HG03103 (cell line): ENCODE results near the gene HOXB5.

Experiments used
- ATAC-seq: cut with Tn5 transposase; IDR thresholded peaks from one replicate; pipeline ENCODE4 v1.9.1; 2021; ENCODE audit warnings: low read depth; ENCODE audit not compliant: unreplicated experiment

The HOXB5 gene

DNA sequence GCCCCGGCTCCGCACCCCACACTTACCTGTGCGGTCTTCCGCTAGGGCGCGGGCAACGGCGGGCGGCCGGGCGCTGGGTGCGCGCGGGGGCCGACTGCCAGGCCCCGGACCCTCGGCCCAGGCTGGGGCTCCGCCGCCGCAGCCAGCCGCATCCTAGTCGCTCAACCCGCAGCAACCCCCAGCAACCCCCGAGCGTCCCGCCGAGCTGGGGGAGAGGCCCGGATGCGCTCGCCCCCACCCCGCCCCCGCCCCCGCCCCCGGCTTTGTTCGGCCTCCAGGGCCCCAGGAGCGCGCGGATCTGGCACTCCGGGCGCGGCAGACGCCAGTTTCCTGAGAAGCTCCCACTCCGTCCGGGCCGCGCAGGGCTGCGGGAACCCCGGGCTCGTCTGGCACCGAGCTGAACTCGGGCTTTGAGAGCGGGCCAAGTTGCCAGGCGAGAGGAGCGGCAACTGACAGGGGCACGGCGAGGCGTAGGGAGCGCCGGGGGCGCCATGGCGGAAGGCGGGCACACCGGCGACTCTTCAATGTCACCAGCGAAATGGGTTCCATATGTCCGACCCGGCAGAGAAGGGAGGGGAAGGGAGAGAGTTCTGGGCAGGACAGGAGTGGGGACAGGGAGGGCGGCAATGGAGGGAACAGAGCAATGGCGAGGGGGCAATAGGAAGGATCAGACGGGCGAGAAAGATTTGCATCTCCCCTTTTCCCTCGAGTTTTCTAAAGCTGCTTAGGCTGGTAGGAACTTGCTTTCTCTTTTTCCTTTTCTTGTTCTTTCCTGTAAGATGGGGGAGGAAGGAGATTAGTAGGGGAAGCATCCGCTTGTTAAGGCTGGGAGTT lies 29.2 kb downstream of the HOXB5 start:
- ATAC-seq, result no peak

DNA sequence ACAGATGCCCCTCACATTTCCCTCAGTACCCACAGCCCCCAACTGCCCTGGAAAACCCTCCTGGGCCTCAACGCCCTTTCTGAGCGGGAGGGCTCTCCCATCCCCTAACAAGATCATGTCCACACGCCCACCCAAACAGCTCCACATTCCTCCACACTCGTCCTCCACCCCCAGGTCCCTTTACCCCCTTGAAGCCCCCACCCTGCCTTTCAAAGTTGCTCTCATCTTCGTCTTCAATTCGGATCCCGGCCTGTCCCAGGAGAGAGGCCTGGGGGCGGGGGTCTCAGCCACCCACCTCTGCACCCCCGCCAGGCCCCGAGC lies 29.8 kb downstream of the HOXB5 start:
- ATAC-seq, result no peak

DNA sequence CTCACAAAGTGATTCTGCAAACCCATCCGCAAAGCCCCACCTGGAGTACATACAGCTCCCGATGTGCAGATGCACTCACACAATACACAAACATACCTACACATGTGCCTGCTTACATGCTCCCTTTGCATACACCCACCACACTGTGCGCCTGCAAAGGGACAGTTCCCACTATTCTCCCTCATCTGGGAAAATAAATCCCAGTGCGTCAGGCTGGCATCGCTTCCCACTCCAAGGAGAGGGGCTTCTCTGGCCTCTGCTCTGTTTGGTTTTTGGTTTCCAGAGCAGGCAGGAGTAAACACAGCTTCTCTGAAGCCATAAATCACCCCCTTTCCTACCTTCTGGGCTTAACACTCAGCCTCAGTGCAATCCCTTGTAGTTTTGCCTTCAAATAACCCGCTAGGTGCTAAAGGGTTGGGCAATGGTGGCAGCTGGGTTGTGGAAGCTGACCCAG lies 30.2 kb downstream of the HOXB5 start:
- ATAC-seq, result no peak

DNA sequence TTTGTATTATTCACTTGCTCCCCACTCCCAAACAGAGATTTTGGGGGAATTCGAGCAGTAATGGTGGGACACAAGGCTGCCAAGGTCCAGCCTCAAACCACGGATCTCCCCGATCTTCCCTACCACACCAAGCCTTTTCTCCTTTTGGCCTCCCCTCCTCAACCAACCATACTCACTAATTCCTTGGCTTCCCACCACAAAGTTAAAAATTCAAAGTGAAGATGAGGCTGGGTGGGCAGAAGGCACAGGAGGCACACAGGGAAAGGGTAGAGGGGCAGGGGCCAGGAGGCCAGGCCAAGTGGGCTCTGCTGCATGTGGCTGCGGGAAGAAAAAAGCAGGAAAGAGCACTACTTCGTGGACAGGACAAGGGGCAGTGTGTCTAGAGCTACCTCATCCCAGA lies 30.6 kb downstream of the HOXB5 start:
- ATAC-seq, result no peak

DNA sequence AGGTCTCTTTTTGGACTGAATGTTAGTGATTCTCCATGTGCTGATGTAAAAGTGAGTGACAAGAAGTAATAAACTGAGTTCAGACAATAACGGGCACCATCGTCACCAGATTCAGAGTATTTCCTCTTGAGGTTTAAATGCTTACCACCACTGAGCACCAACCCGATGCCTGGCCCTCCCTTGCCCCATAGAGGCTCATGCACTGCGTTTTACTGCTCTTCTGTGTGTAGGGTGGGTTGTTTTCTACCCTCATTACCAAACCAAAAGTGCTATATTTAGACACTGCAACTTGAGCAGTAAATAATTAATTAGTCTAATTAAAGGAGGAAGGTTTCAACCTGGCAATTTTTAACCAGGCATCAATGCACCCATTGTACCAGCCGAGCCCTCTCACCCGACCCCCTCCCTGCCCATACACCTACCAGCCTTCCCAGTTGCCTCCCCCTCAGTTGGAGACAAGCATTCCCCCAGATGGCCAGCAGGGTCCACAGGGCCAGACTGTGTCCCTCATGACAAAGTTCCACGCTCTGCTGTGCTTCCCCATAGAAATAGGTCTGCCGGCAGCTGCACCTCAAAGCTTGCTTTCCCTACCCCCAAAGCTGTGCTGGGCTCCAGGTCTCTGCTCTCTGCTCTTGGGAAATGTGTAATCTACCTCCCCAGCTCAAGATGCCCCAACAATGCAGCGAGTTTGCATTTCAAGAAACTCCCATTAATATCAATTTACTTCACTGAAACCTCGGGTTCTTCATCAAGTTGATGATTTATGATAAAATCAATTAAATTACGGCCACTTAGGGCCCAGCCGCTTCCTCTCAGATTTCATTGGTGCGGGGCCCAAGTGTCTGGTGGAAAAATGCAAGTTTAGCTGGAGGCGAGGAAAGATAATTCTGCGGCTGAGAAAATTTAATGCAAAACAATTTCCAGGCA lies 31.4 kb downstream of the HOXB5 start:
- no peak for ATAC-seq

DNA sequence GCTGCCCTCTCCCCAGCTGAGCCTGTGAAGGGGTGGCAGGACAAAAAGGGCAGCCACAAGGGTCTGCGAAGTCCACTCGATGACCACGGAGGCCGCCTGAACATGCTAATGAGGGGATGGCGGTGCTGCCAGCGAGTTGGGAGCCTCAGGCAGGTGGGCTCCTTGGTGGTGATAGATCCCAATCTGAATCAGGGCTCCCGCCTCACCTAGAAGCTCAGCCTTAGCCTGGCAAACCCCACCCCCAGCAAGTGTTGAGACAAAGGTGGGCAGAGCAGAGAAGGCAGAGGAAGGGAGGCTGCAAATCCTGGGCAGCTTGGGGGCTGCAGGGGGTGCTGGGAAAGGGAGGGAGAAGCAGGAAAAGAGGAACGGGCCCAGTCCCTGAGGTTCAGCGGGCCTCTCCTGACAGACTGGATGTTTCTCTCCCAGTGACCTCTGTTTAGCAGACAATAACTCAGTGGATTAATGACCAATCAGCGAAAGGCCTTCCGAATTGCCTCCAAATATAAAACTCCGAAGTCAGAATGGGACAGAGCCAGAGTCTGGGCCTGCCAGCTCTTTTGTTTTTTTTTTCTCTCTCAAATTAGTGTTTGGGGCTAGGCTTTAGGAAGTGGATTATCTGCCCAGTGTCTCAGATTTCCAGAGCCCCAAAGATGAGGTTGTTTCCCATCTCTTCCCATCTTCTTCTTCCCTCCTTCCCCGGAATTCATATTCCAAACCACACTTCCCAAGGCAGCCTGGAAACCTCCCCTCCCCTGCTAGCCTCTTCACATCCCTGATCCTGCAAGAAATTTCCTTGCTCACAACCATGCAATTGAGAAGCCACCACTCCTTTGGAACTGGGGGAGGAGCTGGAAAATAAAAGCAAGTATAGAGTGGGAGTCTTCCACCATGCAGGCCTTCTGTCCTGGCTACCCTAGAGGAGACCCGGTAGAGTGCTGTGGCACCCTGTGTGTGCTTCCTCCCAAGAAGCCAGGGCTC lies 33.5 kb downstream of the HOXB5 start:
- no peak for ATAC-seq

DNA sequence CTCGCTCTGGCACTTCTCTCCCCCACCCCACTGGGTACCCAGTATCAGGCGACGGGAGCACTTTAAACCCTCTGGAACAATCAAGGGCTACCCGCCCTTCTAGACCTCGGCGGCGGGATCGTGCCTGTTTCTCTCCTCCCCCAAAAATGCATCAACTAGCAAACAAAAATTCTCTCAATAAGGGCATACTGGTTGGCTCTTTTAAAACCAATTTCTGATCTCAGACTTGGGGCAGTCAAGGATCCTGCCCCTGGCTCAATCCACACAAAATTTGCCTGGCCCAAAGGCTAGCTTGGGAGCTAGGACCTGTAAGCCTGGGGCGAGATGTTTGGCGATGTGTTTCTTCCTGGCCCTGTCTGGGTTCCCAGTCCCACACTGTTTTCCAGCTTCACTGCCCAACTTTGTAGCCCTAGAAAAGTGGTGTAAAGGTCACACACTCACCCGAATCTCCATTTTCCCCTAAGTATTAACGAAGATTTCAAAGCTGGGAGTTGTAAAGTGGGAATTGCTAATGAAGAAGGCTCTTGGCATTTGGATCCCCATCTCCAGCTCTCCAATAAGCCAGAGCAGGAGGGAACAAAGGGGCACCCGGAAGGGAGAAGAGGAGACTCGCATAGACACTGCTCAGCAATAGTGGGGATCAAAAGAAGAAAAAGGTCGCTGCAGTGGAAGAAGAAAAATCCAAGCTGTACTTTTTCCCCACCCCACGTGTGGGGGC lies 34.3 kb downstream of the HOXB5 start:
- no peak for ATAC-seq

DNA sequence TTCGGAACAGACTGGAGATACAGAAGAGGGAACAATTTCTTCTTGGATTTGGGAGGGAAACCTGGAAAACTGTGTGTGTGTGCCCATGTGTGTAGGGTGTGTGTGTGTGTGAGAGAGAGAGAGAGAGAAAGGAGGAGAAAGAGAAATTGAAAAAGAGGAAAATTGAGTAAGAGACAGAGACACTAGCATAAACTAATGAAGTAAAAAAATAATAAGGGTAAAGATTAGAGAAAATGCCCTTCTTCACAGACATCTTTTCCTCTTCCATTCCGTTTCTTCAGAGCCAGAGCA lies 34.8 kb downstream of the HOXB5 start:
- ATAC-seq, result no peak

DNA sequence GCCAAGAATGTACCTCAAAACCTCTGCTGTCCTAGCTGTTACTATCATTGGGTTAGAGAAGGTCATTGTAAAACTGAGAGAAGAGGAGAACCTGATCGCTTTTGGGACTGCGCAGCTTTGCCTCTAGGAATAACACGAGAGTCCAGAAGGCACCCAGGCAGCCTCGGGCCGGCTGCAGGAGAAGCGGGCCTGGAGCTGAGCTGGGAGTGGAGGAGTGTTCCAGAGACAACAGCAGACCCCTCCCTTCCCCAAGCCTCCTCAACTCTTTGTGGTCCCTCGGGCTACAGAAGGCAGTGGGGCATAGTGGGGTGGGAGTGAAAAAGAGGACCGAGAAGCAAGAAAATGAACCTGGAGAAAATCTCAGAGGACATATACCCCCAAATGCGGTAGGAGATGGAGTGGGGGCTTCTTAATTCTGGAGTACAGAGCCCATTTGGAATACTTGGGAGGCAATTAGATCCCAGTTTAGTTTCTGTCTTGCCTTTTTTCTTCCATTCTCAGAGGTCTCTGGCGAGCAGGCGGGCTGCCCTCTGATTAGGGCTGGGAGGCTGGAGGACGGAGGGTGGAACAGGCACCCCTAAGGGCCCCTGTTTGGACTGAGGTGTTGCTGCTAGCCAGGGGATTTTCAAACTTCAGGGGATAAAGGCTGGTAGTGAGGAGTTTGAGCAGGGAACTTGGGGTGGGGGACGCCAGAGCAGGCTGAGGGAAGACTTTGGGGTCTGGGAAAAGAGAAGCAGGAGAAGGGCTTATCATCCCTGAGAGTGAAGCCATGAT lies 35.3 kb downstream of the HOXB5 start:
- ATAC-seq, result no peak

DNA sequence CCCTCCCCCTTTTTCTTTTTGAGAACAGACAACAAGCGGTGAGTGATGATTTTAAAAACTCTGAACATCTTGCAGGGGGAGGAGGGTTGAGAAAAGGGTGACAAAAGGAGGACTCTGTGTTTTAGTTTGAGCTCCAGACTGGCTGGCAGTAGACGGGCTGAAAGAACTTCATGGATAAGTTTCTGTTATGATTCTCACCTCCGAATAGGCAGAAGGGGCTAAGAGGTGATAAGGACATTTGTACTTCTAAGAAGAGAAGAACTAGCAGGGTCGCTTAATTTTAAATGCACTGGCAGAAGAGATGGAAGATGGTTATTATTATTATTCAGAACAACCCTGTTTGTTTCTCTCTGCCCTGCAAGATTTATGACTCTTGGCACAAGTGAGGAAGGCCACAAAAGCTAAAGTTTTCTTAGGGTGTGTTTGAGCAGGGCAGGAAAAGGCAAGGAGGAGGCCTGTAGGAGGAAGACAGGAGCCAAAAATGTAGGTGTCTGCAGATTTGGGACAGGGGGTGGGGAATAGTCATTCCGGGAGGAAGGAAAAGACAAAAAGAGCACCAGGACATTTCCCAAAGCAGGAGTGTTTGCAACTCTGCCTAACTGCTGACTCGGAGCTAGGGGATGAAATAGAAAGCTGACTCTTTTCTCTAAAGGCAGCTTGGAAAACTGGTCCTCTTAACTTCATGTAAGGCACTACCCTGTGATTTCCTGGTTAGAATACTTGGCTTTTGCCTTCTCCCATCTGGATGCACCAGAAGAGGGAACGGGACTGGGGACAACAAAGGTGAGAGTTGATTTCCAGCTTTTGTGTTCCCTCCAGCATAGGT lies 36.8 kb downstream of the HOXB5 start:
- ATAC-seq, result no peak

DNA sequence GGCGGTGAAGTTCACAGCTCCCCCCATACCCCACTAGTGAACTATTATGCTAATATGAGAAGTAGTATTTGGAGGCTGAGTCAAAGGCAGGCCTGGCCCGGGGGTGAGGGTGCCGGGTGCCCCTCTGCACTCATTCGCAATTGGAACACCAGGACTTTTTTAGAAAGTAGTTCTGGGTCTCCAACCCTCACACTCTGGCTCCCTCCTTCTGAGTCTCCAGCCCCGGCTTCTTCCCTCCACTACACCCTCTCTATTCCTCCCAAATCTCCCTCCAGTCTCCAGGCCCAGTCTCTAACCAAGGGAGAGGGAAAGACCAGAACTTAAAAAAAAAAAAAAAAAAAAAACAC lies 37.4 kb downstream of the HOXB5 start:
- no peak for ATAC-seq

DNA sequence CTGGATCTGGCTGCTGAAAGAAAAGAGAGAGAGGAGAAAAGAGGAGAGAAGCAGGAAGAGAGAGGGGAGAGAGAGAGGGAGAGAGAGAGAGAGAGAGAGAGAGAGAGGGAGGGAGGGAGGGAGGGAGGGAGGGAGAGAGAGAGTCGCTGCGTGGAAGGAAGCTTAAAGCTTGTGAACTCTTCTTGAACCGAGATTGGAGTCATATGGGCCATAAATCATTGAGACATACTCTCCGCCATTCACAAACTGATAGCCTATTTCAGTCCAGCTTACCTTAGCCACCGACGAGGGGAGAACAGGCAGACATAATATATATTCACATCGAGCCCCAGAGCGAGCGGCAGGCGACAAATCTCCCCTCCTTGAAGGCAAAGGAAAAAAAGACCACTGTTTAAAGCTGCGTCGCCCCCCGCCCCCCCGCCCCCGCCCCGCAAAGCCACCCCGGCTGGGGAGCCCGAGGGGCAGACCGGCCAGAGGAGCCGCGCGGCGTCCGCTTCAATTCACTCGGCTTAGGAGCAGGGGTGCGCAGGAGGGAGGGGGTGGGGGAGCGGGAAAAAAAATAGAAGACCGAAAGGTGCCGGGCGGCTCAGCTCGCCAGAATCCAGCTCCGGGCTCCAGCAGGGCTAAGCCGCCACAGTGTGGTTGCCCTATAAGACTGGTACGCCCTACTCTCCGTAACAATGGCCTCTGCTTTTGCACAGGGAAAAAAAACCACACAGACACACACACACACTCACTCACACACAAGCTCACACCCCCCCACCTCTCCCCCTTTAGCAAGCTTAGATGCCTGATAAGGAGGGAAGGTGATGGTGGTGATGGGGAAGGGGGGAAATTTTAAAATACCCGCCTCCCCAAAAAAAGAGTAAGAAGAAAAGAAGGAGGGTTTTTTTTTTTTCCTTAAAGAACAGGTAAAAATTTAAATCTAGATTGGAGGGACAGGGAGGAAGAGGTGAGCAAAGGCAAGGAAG lies 38.0 kb downstream of the HOXB5 start:
- no peak for ATAC-seq

DNA sequence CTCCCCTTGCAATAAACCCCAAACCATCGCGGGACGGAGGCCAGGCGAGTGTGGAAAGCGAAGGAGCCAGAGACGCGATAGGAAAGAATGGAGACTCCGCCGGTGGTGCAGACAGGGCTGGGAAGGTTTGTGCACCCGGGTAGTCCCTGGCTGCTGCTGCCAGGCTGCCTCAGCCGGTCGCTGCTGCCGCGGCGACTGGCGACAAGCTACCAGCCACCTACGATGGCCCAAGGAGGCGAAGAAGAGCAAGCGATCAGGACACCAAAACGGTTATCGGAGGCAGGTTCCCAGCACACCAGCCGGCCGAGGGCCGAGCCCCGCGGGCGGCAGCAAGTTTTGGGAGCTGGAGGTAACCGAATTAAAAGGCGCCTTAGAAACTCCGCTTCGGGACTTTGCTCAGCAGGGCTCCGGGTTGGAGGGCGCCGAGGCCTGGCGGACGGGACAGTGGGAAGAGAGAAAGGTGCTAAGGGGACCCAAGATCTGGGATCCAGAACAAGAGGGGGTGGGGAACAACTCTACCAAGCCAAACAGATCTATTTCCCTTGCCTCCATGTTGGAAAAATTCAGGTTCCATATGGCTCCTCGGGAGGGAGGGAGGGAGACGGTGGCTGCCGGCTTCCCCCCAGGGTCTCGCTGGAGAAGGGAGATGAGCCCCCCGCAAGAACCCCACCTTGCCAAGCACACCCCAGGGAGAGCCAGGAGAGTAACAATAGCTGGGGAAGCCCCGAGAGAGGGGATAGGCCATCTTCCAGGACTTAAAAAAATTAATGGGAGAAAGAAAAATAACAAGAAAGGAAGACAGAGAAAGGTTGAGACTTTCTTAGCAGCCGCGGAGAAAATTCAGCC lies 38.9 kb downstream of the HOXB5 start:
- no peak for ATAC-seq

DNA sequence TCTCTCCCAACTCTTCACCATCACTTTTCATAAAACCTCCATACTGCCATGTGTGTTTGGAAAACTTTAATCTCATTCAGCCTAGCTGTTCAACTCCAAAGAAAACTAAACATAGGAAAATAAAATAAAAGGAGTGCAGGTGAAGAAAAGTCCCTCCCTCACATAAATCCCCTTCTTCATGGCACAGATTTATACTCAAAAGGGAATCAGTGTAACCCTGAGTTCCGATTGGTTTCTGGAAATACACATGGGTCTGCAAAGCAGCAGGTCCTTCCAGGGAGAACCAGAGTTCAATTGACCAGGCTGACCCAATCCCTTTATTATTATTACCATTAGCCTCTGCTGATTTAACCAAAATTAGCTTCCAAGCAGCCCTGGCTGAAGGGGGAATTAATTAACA lies 39.8 kb downstream of the HOXB5 start:
- ATAC-seq, result no peak

DNA sequence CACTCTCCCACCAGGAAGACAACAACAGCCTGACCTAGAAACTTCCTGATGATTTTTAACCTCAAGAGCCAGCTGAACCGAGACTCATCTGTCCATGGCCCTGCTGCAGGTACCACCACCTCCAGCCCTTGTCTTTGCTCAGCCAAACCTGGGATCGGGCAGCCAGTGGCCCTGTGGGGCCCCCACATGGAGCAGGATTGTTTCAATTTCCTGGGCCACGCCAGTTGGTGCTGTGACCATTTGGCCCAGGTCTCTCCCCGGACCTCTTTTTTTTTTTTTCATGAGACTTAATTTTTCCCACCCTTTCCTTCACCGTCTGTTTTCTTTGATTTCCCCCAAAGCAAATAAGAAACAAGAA lies 40.4 kb downstream of the HOXB5 start:
- ATAC-seq, result no peak

DNA sequence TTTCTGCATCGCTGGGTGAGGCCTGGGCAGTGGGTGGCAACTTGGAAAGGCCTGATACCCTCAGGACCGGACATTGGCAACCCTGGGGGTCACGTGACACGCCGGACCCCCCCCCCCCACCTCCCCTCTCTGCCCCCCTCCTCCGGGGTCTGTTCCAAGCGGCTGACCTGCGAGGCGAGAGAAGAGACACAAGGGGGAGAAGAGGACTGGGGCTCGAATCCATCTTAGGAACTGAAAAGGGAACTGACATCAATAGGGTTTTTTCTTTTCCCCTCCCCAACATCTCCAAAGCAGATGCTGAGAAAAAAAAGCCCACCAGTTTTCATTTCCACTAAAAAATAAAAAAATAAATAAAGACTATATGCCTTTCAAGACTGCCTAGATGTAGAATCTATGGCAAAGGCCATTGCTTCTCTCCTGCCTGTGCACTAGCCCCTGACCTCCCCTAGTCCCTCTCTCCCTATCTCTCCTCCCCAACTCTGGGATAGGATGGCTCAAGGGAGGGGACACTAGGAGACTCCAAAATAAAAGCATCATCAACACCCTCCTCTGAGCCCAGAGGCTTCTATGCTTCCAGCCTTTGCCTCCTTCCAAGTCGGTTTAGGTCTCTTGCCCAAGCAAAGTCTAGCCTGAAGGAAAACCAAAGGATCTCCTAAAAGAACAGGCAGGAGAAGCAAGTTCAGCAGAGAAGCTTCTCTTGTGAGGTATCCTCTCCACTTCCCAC lies 41.0 kb downstream of the HOXB5 start:
- no peak for ATAC-seq
